ENCODE data around the gene EP400.

EP400 gene

GRCh38 chr12:131941116-131941986 is 8.4 kb upstream of the EP400 start:
- ChIA-PET POLR2A (no interaction called here), CTCF (no interaction called here)
- no peak for DNase-seq (ENCODE audit: low read depth, low spot score)
- H3K4me3 ChIP-seq (ENCODE audit: low read depth, low read length): no peak overlapping the region
- no peak for TF ChIP-seq CTCF (IDR thresholded peaks at IDR 0.05; ENCODE audit: insufficient read depth, low read length, missing control alignments)

GRCh38 chr12:131941987-131942341 is 7.8 kb upstream of the EP400 start:
- TF ChIP-seq CTCF (IDR thresholded peaks at IDR 0.05; ENCODE audit: insufficient read depth, low read length, missing control alignments): no peak
- POLR2A ChIA-PET: no interaction called here
- CTCF ChIA-PET: no interaction called here
- no peak for DNase-seq (ENCODE audit: low read depth, low spot score)
- H3K4me3 ChIP-seq (ENCODE audit: low read depth, low read length): no peak overlapping the region

- DNase-seq (ENCODE audit: low read depth, low spot score): no peak
- ChIA-PET CTCF (no interaction called here), POLR2A (no interaction called here)
- TF ChIP-seq CTCF (IDR thresholded peaks at IDR 0.05; ENCODE audit: insufficient read depth, low read length, missing control alignments): no peak
- no peak overlapping the region for H3K4me3 ChIP-seq (ENCODE audit: low read depth, low read length)
Measured at GRCh38 chr12:131942671-131943070, 7.1 kb upstream of the EP400 start.

- no peak for TF ChIP-seq CTCF (IDR thresholded peaks at IDR 0.05; ENCODE audit: insufficient read depth, low read length, missing control alignments)
- H3K4me3 ChIP-seq (ENCODE audit: low read depth, low read length): no peak overlapping the region
- ChIA-PET CTCF (no interaction called here), POLR2A (no interaction called here)
- no peak for DNase-seq (ENCODE audit: low read depth, low spot score)
Measured at GRCh38 chr12:131943389-131943788, 6.4 kb upstream of the EP400 start.

GRCh38 chr12:131943876-131944275 is 5.9 kb upstream of the EP400 start:
- ChIA-PET CTCF (no interaction called here), POLR2A (no interaction called here)
- no peak for DNase-seq (ENCODE audit: low read depth, low spot score)
- no peak overlapping the region for H3K4me3 ChIP-seq (ENCODE audit: low read depth, low read length)
- TF ChIP-seq CTCF (IDR thresholded peaks at IDR 0.05; ENCODE audit: insufficient read depth, low read length, missing control alignments): no peak

DNA sequence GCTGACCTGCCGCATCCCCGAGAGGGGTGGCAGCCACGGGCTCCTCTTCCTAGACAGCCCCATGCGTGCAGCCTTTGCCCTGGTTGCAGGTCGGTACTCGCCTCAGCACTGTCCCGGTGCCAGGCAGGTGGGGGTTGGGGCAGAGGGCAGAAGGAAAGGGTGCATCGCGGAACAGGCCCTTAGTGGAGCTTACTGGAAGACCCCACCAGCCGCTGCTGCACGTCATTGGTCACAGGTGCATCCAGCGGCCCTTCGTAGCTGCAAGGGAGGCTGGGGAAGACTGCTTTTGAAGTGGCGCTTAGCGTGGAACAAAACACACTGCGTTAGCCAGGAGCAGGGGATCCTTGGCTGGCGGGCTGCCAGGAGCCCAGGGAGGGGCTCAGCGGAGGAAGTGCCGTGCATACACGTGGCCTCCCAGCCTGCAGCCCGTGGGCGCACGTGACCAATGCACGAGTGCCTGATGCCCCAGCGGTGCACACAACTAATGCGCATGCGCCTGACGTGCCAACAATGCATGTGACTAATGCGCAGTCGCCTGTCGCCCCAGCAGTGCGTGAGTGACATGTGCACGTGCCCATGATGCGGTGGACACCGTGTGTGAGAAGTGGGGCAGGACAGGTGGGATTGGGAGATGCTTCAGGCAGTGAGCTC is 5.0 kb upstream of the EP400 start:
- ChIA-PET CTCF (no interaction called here), POLR2A (no interaction called here)
- no peak overlapping the region for H3K4me3 ChIP-seq (ENCODE audit: low read depth, low read length)
- DNase-seq (ENCODE audit: low read depth, low spot score): no peak
- TF ChIP-seq CTCF (IDR thresholded peaks at IDR 0.05; ENCODE audit: insufficient read depth, low read length, missing control alignments): no peak
